ENCODE measurements around the gene PIH1D1. TPM values are rescaled to one million over a fixed set of nuclear protein-coding genes. Genes with fewer than 3 reads are reported as not detected.

PIH1D1 gene
- total and polyA plus RNA-seq, 2 of the 13 experiments (the other 11 are each of a cell fraction or from before 2014, with no cell fraction given), result 110 to 137 TPM

GRCh38 chr19:49455773-49456172, 4.2 kb upstream of the PIH1D1 start:
- Histone ChIP-seq H2AFZ (ENCODE audit: low read length) (no peak overlapping the region), H3K36me3 (replicated peaks in 1 of 2; ENCODE audit: control insufficient read depth in 1 of 2, insufficient read depth in 2 of 2, low read length in 2 of 2) (peaks cover 0 to 1% of the 10 kb centered on the region in 2 experiments; a peak in 1 of 5 replicates), H3K4me2 (ENCODE audit: low read depth, low read length) (no peak overlapping the region), H4K20me1 (ENCODE audit: insufficient read depth, low read length) (no peaks in the 10 kb centered on the region), H3K9ac (ENCODE audit: insufficient read depth, low read depth, low read length) (no peak overlapping the region), H3K79me2 (ENCODE audit: insufficient read depth, low read length) (peaks cover 20% of the 10 kb centered on the region), H3K27me3 (ENCODE audit: control insufficient read depth in 1 of 2, insufficient read depth in 2 of 2, low read length in 2 of 2) (no peaks in the 10 kb centered on the region; a peak in 1 of 5 replicates), H3K4me3 (replicated peaks in 1 of 3; ENCODE audit: insufficient read depth in 1 of 3, low read depth in 2 of 3, low read length in 3 of 3) (no peak overlapping the region), H3K9me3 (ENCODE audit: low read length) (no peaks in the 10 kb centered on the region), H3K4me1 (ENCODE audit: insufficient read depth, low read length) (peaks cover 18% of the 10 kb centered on the region), H3K27ac (ENCODE audit: extremely low read length, insufficient read depth, low read length) (no peak overlapping the region)
- 92% methylated on average over 5 of the region's 5 CpGs for WGBS (ENCODE audit: low lambda C conversion rate)
- no peak for ATAC-seq
- no TSS peak for BruUV-seq (replicated peaks)
- intact Hi-C loops (cut with micrococcal nuclease; ENCODE audit: unreplicated experiment), result no loop called here
- no peak for FAIRE-seq
- in situ Hi-C loops (cut with HindIII; ENCODE audit: extremely low pct_ligation_motif_present, low pct_unique_long_range_greater_than_20kb), result no loop called here
- TF ChIP-seq MED13 (CRISPR knock-in tag; IDR thresholded peaks at IDR 0.05), result no peak
- no peak for TF ChIP-seq MAFF (IDR thresholded peaks at IDR 0.05; ENCODE audit: low read depth, low read length)
- TF ChIP-seq SMYD3 (CRISPR knock-in tag; IDR thresholded peaks at IDR 0.05), result no peak
- CTCF ChIA-PET (ENCODE audit: low intra/inter-chr PET ratio, low total read pairs), result no interaction called here
- POLR2A ChIA-PET, result interaction anchor here (2.5 to 3.1 kb wide), 2 partner anchors 21 to 185 kb away, joined by 8 to 24 read pairs; partner anchors contain the start of gene RRAS
- DNase-seq (ENCODE audit: low spot score), result no peak

DNA sequence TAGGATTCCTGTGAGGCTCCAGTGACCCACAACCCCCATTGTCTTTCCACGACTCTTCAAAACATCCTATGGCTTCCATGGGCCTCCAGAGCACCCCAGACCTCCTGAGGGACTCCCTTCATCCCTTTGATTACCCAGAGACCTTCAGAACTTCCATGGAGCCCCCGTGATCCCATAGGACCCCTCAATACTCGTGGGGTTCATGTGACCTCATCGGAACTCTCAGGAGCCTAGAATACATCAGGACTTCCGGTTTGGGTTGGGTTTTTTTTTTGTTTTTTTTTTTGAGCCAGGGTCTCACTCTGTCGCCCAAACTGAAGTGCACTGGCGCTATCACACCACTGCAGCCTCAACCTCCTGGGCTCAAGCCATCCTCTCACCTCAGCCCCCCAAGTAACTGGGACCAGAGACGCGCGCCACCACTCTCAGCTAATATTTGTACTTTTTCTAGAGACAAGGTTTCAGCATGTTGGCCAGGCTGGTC, 2.2 kb upstream of the PIH1D1 start:
- no peak for DNase-seq (ENCODE audit: low spot score)
- BruUV-seq (replicated peaks), result TSS peak; percentile 91
- Histone ChIP-seq H2AFZ (ENCODE audit: low read length) (no peak overlapping the region), H3K4me3 (replicated peaks in 1 of 3; ENCODE audit: insufficient read depth in 1 of 3, low read depth in 2 of 3, low read length in 3 of 3) (peak overlapping the region; percentile 67 to 98 (median 93)), H3K27ac (ENCODE audit: extremely low read length, insufficient read depth, low read length) (peak overlapping the region; percentile 99), H4K20me1 (ENCODE audit: insufficient read depth, low read length) (no peaks in the 10 kb centered on the region), H3K9ac (ENCODE audit: insufficient read depth, low read depth, low read length) (peak overlapping the region; percentile 99), H3K36me3 (replicated peaks in 1 of 2; ENCODE audit: control insufficient read depth in 1 of 2, insufficient read depth in 2 of 2, low read length in 2 of 2) (peaks cover 6 to 7% of the 10 kb centered on the region in 2 experiments; a peak in 3 of 5 replicates), H3K4me2 (ENCODE audit: low read depth, low read length) (peak overlapping the region; percentile 95), H3K4me1 (ENCODE audit: insufficient read depth, low read length) (peaks cover 29% of the 10 kb centered on the region), H3K9me3 (ENCODE audit: low read length) (no peaks in the 10 kb centered on the region), H3K79me2 (ENCODE audit: insufficient read depth, low read length) (peaks cover 29% of the 10 kb centered on the region), H3K27me3 (ENCODE audit: control insufficient read depth in 1 of 2, insufficient read depth in 2 of 2, low read length in 2 of 2) (no peaks in the 10 kb centered on the region; a peak in 1 of 5 replicates)
- 35% methylated on average over 10 of the region's 10 CpGs for WGBS (ENCODE audit: low lambda C conversion rate)
- FAIRE-seq, result no peak
- ATAC-seq, result no peak
- in situ Hi-C loops (cut with HindIII; ENCODE audit: extremely low pct_ligation_motif_present, low pct_unique_long_range_greater_than_20kb), result no loop called here
- ChIA-PET POLR2A (interaction anchor here (0.8 to 3.4 kb wide), 24 partner anchors 9 to 340 kb away, joined by 3 to 34 read pairs (median 8); partner anchors contain the start of genes FCGRT, FLT3LG, LIN7B and RPS11), CTCF (ENCODE audit: low intra/inter-chr PET ratio, low total read pairs) (no interaction called here)
- intact Hi-C loops (cut with micrococcal nuclease; ENCODE audit: unreplicated experiment), result no loop called here
- TF ChIP-seq SNAI1 (CRISPR knock-in tag; IDR thresholded peaks at IDR 0.05; ENCODE audit: borderline replicate concordance) (peak; percentile 75; the same call in 1 of the 2 replicates), PHF20 (CRISPR knock-in tag; IDR thresholded peaks at IDR 0.05) (0 out of 2 replicates have a peak, but pooled peaks have one; percentile 60), USF2 (IDR thresholded peaks at IDR 0.05; ENCODE audit: low read depth, low read length) (no peak), USF2 (CRISPR knock-in tag; IDR thresholded peaks at IDR 0.05; ENCODE audit: borderline replicate concordance) (peak; percentile 22; the same call in 1 of the 2 replicates), DPF2 (CRISPR knock-in tag; IDR thresholded peaks at IDR 0.05; ENCODE audit: borderline replicate concordance, low read depth) (no peak), XBP1 (CRISPR knock-in tag; IDR thresholded peaks at IDR 0.05) (no peak), FOXA1 (IDR thresholded peaks at IDR 0.05) (no peak), FOXA1 (CRISPR knock-in tag; IDR thresholded peaks at IDR 0.05) (no peak), HDAC2 (CRISPR knock-in tag; IDR thresholded peaks at IDR 0.05) (no peak), PAWR (CRISPR knock-in tag; IDR thresholded peaks at IDR 0.05; ENCODE audit: borderline replicate concordance) (0 out of 2 replicates have a peak, but pooled peaks have one; percentile 63)
